GM21529 (cell line): ENCODE results near the gene NAV2.
A peak's percentile ranks its signal among the peaks of the same experiment; 100 is the strongest.
"Not testable (repeated sequence)": the region's sequence is repeated elsewhere in the genome, so short reads cannot be mapped to it uniquely, and the experiment has no call there.

Experiments used
- ATAC-seq: cut with Tn5 transposase; IDR thresholded peaks from one replicate; pipeline ENCODE4 v1.9.1; 2021; ENCODE audit not compliant: unreplicated experiment

The NAV2 gene

DNA sequence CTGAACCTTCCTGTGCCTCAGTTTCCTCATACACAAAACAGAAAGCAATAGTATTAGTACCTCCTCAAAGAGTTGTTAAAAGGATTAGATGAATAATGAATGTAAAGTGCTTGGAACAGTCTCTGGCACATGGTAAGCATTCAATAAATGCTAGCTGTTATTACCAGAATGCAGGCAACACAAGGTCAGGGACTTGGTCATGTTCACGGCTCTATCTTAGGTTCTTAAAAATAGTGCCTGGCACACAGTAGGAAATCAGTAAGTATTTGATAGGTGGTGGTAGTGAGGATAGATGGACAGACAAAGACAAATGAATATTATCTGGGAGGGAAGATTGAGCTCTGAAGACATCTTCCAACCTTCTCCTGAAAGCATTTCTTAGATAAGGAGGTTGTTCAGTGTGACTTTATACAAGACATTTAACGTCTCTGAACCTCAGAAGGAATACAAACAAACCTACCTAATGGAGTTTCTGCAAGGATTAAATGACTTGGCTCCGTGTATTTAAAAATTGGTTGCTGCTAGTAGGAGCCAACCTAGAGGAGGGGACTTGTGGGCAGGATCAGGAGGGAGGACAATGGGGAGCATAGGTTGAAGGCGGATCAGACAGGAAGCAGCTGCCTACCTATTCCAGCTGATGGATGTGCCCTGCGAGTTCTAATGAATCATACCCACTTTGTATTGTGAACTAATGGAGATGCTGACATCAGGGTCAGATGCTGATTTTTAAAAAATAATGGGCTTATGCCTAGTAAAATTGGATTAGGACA, 353.6 kb downstream of the NAV2 start:
- ATAC-seq = no peak

DNA sequence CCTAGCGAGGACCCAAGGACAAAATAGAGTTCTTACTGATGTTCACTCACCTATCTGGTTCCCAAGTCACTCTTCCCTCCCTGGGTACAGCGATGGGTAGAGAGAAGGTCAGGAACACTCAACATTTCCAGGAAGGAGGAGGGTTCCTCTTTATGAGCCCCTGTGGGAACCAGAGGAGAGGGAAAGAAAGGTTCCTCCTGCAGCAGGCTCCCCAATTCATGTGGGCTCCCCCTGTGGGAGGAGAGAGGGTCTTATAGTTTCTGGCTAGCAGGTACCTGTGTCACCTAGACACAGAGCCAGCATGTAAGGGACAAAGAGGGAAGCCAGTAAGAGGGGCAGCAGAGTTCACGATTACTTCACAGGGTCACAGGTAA, 354.1 kb downstream of the NAV2 start:
- ATAC-seq = no peak

DNA sequence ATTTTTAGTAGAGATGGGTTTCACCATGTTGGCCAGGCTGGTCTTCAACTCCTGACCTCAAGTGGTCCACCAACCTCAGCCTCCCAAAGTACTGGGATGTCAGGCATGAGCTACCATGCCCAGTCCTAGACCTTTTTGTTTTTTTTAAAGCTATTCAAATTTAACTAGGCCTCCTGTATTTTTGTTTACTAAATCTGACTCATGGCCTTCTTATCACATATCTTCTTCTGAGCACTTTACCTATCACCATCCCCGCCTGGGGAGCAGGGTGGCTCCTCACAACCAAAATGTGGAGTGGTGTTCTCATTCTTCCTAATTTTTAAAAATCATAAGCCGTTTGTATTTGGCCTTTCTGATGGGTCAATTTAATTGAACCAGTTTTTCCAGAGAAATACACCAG, 355.0 kb downstream of the NAV2 start:
- ATAC-seq = no peak

DNA sequence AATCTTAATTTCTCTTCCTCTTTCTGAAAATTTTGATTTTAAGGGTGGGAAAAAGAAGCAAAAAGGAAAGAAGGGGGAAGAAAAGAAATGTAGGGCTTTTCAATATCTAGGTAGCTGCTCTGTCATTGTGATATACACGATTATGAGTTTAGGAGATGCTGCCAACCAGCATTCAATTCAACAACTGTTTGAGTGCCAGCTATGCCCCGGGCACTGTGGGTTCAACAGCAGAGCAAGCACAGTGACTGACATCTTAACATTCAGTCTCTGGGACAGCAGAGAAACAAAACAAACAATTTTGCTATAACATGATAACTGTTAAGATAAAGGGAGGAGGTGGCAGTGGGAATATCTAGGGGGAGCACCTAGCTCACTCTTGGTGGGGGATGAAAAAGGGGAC, 356.1 kb downstream of the NAV2 start:
- ATAC-seq = no peak

- ATAC-seq = no peak
Measured at GRCh38 chr11:20070459-20070858, 357.8 kb downstream of the NAV2 start.

DNA sequence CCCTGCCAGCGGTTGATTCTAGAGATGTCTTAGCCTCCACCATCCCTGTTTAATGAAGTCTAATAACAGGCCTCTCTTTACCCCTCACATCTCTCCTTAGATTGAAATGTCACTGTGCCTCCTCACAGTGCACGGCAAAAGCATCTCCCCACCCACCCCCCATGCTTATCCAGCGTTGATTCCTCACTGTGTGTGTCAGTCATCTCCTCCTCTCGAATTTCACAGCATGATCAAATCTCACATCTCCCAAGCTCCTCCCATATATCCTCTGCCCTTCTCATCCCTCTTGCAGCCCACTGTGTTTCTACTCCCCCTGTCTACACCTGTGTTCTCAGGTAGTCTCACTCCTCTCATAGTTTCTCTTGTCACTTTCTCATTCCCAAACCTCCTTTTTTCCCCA, 363.0 kb downstream of the NAV2 start:
- ATAC-seq = no peak

- no peak for ATAC-seq
Measured at GRCh38 chr11:20078846-20079245, 366.2 kb downstream of the NAV2 start.

GRCh38 chr11:20080032-20080685, 367.5 kb downstream of the NAV2 start:
- ATAC-seq = peak; percentile 80

GRCh38 chr11:20081336-20081735, 368.7 kb downstream of the NAV2 start:
- no peak for ATAC-seq

DNA sequence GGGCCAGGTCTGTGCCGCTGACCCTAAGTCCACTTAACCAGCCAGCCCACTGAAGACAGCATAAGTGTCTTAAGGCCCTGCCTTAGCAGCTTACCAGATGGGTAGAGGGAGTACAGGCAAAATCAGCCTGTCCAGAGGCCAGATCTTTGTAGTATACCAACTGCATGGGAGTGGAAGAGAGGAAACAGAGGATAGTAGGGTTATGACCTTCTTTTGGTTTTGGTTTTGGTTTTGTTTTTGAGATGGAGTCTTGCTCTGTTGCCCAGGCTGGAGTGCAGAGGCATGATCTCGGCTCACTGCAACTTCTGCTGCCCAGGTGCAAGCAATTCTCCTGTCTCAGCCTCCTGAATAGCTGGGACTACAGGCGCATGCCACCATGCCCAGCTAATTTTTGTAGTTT, 371.2 kb downstream of the NAV2 start:
- ATAC-seq = not testable (repeated sequence)

DNA sequence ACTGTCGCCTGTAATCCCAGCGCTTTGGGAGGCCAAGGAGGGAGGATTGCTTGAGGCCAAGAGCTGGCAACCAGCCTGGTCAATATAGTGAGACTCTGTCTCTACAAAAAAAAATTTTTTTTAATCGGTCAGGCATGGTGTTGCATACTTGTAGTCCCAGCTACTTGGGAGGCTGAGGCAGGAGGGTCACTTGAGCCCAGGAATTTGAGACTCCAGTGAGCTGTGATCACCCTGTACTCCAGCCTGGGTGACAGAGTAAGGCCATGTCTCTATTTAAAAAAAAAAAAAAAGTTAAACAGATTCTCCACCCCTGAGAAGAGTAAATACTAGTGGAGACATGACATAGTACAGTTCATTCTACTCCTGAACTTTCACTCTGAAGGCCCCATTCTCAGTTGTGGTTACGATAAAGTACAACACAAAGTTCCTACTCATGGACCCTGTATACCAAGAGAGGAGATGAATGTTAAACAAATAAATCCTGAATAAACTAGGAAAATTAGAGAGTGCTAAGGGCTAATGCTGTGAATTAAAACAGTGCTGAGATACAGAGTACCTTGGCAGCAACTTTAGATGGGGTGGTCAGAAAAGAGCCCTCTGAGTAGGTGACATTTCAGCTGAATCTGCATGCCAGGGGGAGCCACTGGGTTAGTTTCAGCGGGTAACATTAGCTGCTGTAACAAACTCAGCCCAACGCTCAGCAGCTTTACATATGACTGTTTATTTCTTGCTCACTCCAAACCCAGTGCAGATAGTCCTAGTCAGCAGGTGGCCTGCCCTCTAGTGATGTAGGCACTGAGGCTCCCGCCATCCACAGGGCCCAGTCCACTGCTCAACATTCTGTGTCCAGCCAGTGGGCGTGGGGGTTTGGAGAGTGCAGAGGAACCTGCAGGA, 372.5 kb downstream of the NAV2 start:
- ATAC-seq = no peak

DNA sequence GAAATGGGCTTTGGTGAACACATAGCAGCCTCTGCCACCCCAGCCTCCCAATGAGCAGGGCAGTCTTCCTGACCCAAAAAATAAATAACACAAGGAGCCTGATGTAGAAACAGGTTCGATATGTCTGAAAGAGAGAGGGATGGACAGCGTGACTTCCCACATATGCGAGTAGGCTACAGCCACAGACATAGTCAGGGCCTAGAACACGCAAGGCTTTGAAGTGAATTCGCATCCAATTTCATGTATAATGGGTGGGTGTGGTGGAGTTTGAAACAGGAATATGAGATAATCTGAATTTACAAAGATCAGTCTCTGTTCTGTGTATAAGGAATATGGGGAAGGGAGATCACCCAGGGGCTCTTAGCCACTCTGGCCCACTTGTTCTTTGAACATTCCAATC, 373.3 kb downstream of the NAV2 start:
- ATAC-seq = no peak

GRCh38 chr11:20087118-20087521, 374.5 kb downstream of the NAV2 start:
- no peak for ATAC-seq

- ATAC-seq = no peak
Measured at GRCh38 chr11:20088397-20089225, 376.0 kb downstream of the NAV2 start.

DNA sequence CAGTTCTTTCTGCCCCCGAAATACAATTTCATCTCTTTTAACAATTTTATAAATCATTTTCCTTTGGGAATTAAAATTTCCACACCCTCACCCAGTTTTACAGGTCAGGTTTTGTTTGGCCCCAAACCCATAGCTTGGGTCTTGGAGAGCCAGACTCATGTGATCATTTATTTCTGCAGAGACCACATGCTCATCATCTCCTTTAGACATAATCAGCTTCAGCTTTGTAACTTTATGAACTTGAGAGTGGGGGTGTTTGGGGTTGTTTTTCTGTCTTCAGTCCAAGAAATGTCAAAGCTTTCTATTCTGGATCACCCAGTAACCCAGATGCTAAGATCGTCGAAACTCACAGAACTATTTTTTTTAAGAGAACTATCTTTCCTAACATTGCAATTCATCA, 376.7 kb downstream of the NAV2 start:
- no peak for ATAC-seq

- ATAC-seq = no peak
Measured at GRCh38 chr11:20089796-20090653, 377.4 kb downstream of the NAV2 start.

DNA sequence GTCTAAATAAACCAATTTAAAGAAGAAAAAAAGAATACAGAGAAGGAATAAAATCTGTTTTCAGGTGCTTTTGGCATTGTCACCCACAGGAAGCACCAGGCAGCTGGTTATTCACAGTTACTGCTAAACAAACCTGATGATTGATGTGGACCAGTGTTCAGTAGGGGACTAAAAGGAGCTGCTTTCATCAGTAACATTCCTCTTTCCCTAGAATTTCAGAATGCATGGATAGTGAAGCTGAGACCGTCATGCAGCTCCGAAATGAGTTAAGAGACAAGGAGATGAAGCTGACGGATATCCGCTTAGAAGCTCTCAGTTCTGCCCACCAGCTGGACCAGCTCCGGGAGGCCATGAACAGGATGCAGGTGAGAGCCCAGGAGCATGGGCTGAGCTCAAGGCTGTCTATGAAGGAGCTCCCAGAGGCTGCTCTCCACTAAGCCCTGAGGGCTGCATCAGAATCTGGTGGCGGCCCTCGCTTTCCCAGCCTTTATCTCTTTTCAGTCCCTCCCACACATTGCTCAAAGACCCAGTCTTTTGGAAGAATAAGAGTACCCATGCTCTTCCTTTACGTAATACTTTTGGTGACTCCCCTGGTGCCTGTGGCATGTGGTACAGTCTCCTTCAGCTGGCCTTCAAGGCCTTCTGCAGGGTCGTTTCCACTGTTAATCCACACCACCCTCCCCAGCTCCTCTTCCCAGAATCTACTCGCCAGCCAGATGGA, 378.2 kb downstream of the NAV2 start:
- no peak for ATAC-seq

GRCh38 chr11:20093775-20094174, 381.1 kb downstream of the NAV2 start:
- no peak for ATAC-seq

DNA sequence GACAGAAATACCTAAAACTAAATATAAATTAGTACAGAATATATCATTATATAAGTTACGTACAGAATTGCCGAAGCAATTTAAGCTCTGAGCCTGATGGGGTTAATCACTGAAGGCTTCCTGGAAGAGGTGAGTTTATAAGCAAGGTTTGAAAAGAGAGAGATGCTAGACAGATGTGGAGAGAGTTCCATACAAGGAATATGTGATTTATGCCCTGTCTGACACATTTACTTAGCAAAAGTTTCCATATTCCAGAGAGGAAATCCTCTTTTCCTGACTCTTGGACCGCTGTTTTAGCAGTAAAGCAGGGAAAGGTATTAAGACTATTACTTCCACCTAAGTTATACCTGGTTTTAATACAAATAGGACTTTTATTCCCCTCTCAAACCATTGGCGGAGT, 382.6 kb downstream of the NAV2 start:
- no peak for ATAC-seq
